HFFc6 (cell line): ENCODE data around the gene NACAD. TPM values are rescaled to one million over a fixed set of nuclear protein-coding genes. Genes with fewer than 3 reads are reported as not detected.

ENCODE experiments used
- DNase-seq: peaks from one replicate; pipeline ENCODE4 v3.0.0-alpha.2; 2018
- H3K27ac Mint-ChIP-seq: 2 replicates; pipeline ENCODE4 v1.8.0; 2020; ENCODE audit warnings: mild to moderate bottlenecking, mixed read lengths
- H3K27me3 Mint-ChIP-seq: 2 replicates; pipeline ENCODE4 v1.8.0; 2021; ENCODE audit warnings: mild to moderate bottlenecking, moderate library complexity, mixed read lengths; ENCODE audit not compliant: insufficient read depth
- H3K36me3 Mint-ChIP-seq: 2 replicates; pipeline ENCODE4 v1.8.0; 2021; ENCODE audit warnings: low read depth, mixed read lengths
- H3K4me1 Mint-ChIP-seq: 2 replicates; pipeline ENCODE4 v1.8.0; 2020; ENCODE audit warnings: low read depth, mixed read lengths
- H3K4me3 Mint-ChIP-seq: 2 replicates; pipeline ENCODE4 v1.8.0; 2020; ENCODE audit warnings: mild to moderate bottlenecking, moderate library complexity, mixed read lengths
- H3K9me3 Mint-ChIP-seq: 2 replicates; pipeline ENCODE4 v1.8.0; 2020; ENCODE audit warnings: mild to moderate bottlenecking, mixed read lengths
- CTCF ChIP-seq: fragments of 200-600 bp; sonication (generic); IDR thresholded peaks from 2 replicates; pipeline ENCODE4 v1.5.0; 2021; ENCODE audit warnings: antibody characterized with exemption, mild to moderate bottlenecking
- total RNA-seq, 6 experiments: library from RNA; stranded (reverse); fragmentation: NEBNext Ultra II Directional; extraction: Animal tissue kit (Norgen Biotek cat#: 25700); gene quantifications; 2 replicates in 1 of 6; 3 replicates in 5 of 6; pipeline ENCODE4 v1.2.3, GENCODE V29; 2021

The NACAD gene
- total RNA-seq, 6 experiments from 2014 or later = 5.5 to 10.5 (median 9.6) TPM

GRCh38 chr7:45126920-45127319 is 38.2 kb upstream of the NACAD start:
- no peak for DNase-seq
- Mint-ChIP-seq H3K27ac (no peak overlapping the region), H3K27me3 (peaks cover 19% of the 10 kb centered on the region), H3K4me1 (no peaks in the 10 kb centered on the region), H3K36me3 (no peaks in the 10 kb centered on the region), H3K9me3 (no peaks in the 10 kb centered on the region), H3K4me3 (no peak overlapping the region)
- TF ChIP-seq CTCF = no peak

- Mint-ChIP-seq H3K4me1 (no peaks in the 10 kb centered on the region), H3K27me3 (peaks cover 18% of the 10 kb centered on the region), H3K9me3 (no peaks in the 10 kb centered on the region), H3K36me3 (no peaks in the 10 kb centered on the region), H3K27ac (no peak overlapping the region), H3K4me3 (no peak overlapping the region)
- no peak for DNase-seq
- TF ChIP-seq CTCF = no peak
Observed at GRCh38 chr7:45126201-45126600, 37.4 kb upstream of the NACAD start.

GRCh38 chr7:45125193-45125904 is 36.6 kb upstream of the NACAD start:
- H3K4me3 Mint-ChIP-seq = no peak overlapping the region
- H3K9me3 Mint-ChIP-seq = no peaks in the 10 kb centered on the region
- H3K36me3 Mint-ChIP-seq = no peaks in the 10 kb centered on the region
- peaks cover 14% of the 10 kb centered on the region for H3K27me3 Mint-ChIP-seq
- TF ChIP-seq CTCF = no peak
- no peaks in the 10 kb centered on the region for H3K4me1 Mint-ChIP-seq
- H3K27ac Mint-ChIP-seq = no peak overlapping the region
- no peak for DNase-seq

- Mint-ChIP-seq H3K27ac (no peak overlapping the region), H3K9me3 (no peaks in the 10 kb centered on the region), H3K4me1 (no peaks in the 10 kb centered on the region), H3K4me3 (no peak overlapping the region), H3K36me3 (no peaks in the 10 kb centered on the region), H3K27me3 (peaks cover 11% of the 10 kb centered on the region)
- TF ChIP-seq CTCF = no peak
- no peak for DNase-seq
Observed at GRCh38 chr7:45123913-45124710, 35.3 kb upstream of the NACAD start.

- Mint-ChIP-seq H3K9me3 (no peaks in the 10 kb centered on the region), H3K27ac (no peak overlapping the region)
Observed at GRCh38 chr7:45122975-45123860, 34.4 kb upstream of the NACAD start.

More at GRCh38 chr7:45122975-45123860, 34.4 kb upstream of the NACAD start:
- Mint-ChIP-seq H3K4me3 (no peak overlapping the region), H3K27me3 (peaks cover 12% of the 10 kb centered on the region), H3K36me3 (no peaks in the 10 kb centered on the region), H3K4me1 (no peaks in the 10 kb centered on the region)
- no peak for TF ChIP-seq CTCF
- no peak for DNase-seq
